ACC112 (cell line): Measurements from ENCODE around the gene CYP26C1.

Experiments used
- H2AFZ ChIP-seq: fragments of 200-600 bp; sonication (generic); one replicate; pipeline ENCODE4 v1.6.0; 2017; ENCODE audit warnings: antibody characterized with exemption, low read length; ENCODE audit not compliant: unreplicated experiment
- H3K27ac ChIP-seq: fragments of 200-600 bp; sonication (generic); 2 replicates; pipeline ENCODE4 v1.5.1; 2014; ENCODE audit warnings: low read depth, mild to moderate bottlenecking, antibody characterized with exemption, low read length, moderate library complexity
- H3K27me3 ChIP-seq: fragments of 200-600 bp; sonication (generic); 2 replicates; pipeline ENCODE4 v1.6.1; 2014; ENCODE audit warnings: mild to moderate bottlenecking, antibody characterized with exemption, low read length, moderate library complexity, mixed read lengths; ENCODE audit not compliant: insufficient read depth
- H3K36me3 ChIP-seq: fragments of 200-600 bp; sonication (generic); 2 replicates; pipeline ENCODE4 v1.6.1; 2016; ENCODE audit warnings: mild to moderate bottlenecking, antibody characterized with exemption, low read length, moderate library complexity, mixed read lengths; ENCODE audit not compliant: insufficient read depth
- H3K4me1 ChIP-seq: fragments of 200-600 bp; sonication (generic); one replicate; pipeline ENCODE4 v1.6.1; 2016; ENCODE audit warnings: low read length, mixed read lengths; ENCODE audit not compliant: insufficient read depth, unreplicated experiment, control insufficient read depth
- H3K4me3 ChIP-seq: fragments of 200-600 bp; sonication (generic); 2 replicates; pipeline ENCODE4 v1.5.1; 2014; ENCODE audit warnings: mild to moderate bottlenecking, low read depth, low read length
- H3K79me2 ChIP-seq: fragments of 200-600 bp; sonication (generic); one replicate; pipeline ENCODE4 v1.6.0; 2016; ENCODE audit warnings: low read length; ENCODE audit not compliant: control insufficient read depth, unreplicated experiment, insufficient read depth

The CYP26C1 gene

GRCh38 chr10:93080350-93081046 is 19.9 kb downstream of the CYP26C1 start:
- Histone ChIP-seq H2AFZ (peak overlapping the region; percentile 90), H3K36me3 (no peaks in the 10 kb centered on the region), H3K4me1 (peaks cover 4% of the 10 kb centered on the region), H3K4me3 (peak overlapping the region; percentile 51), H3K27ac (no peak overlapping the region), H3K27me3 (peaks cover 36% of the 10 kb centered on the region), H3K79me2 (no peaks in the 10 kb centered on the region)

- no peak overlapping the region for H2AFZ ChIP-seq
Observed at GRCh38 chr10:93081318-93081717, 20.7 kb downstream of the CYP26C1 start.

GRCh38 chr10:93081834-93082233 is 21.2 kb downstream of the CYP26C1 start:
- H3K4me1 ChIP-seq: peaks cover 4% of the 10 kb centered on the region
- H3K4me3 ChIP-seq: no peak overlapping the region
- no peak overlapping the region for H3K27ac ChIP-seq

More at GRCh38 chr10:93081318-93081717, 20.7 kb downstream of the CYP26C1 start:
- Histone ChIP-seq H3K27ac (no peak overlapping the region), H3K4me1 (peaks cover 4% of the 10 kb centered on the region), H3K4me3 (no peak overlapping the region), H3K79me2 (no peaks in the 10 kb centered on the region), H3K27me3 (peaks cover 36% of the 10 kb centered on the region), H3K36me3 (no peaks in the 10 kb centered on the region)

GRCh38 chr10:93083743-93084539 is 23.3 kb downstream of the CYP26C1 start:
- H3K79me2 ChIP-seq: no peaks in the 10 kb centered on the region
- no peak overlapping the region for H3K4me3 ChIP-seq
- peaks cover 4% of the 10 kb centered on the region for H3K4me1 ChIP-seq
- no peak overlapping the region for H2AFZ ChIP-seq
- H3K36me3 ChIP-seq: no peaks in the 10 kb centered on the region
- 0 out of 2 replicates have a peak, but pooled peaks cover 22% of the 10 kb centered on the region for H3K27me3 ChIP-seq
- no peak overlapping the region for H3K27ac ChIP-seq

More at GRCh38 chr10:93081834-93082233, 21.2 kb downstream of the CYP26C1 start:
- Histone ChIP-seq H2AFZ (no peak overlapping the region), H3K27me3 (peaks cover 36% of the 10 kb centered on the region), H3K79me2 (no peaks in the 10 kb centered on the region), H3K36me3 (no peaks in the 10 kb centered on the region)

GRCh38 chr10:93085272-93085859 is 24.8 kb downstream of the CYP26C1 start:
- Histone ChIP-seq H3K79me2 (no peaks in the 10 kb centered on the region), H3K27ac (no peak overlapping the region), H3K27me3 (0 out of 2 replicates have a peak, but pooled peaks cover 22% of the 10 kb centered on the region), H3K36me3 (no peaks in the 10 kb centered on the region), H3K4me3 (no peak overlapping the region), H2AFZ (no peak overlapping the region), H3K4me1 (no peaks in the 10 kb centered on the region)

- Histone ChIP-seq H3K4me1 (no peaks in the 10 kb centered on the region), H3K36me3 (no peaks in the 10 kb centered on the region), H2AFZ (no peak overlapping the region), H3K27me3 (0 out of 2 replicates have a peak, but pooled peaks cover 20% of the 10 kb centered on the region), H3K27ac (no peak overlapping the region), H3K4me3 (no peak overlapping the region), H3K79me2 (no peaks in the 10 kb centered on the region)
Observed at GRCh38 chr10:93086289-93086688, 25.7 kb downstream of the CYP26C1 start.

GRCh38 chr10:93087846-93088245 is 27.2 kb downstream of the CYP26C1 start:
- Histone ChIP-seq H3K27me3 (0 out of 2 replicates have a peak, but pooled peaks cover 14% of the 10 kb centered on the region), H2AFZ (no peak overlapping the region), H3K4me1 (no peaks in the 10 kb centered on the region), H3K4me3 (no peak overlapping the region), H3K36me3 (no peaks in the 10 kb centered on the region), H3K27ac (no peak overlapping the region), H3K79me2 (no peaks in the 10 kb centered on the region)

- Histone ChIP-seq H3K36me3 (no peaks in the 10 kb centered on the region), H3K27ac (no peak overlapping the region), H3K4me1 (no peaks in the 10 kb centered on the region), H2AFZ (no peak overlapping the region), H3K27me3 (0 out of 2 replicates have a peak, but pooled peaks cover 14% of the 10 kb centered on the region), H3K79me2 (no peaks in the 10 kb centered on the region), H3K4me3 (no peak overlapping the region)
Observed at GRCh38 chr10:93088466-93088865, 27.9 kb downstream of the CYP26C1 start.

- 0 out of 2 replicates have a peak, but pooled peaks cover 12% of the 10 kb centered on the region for H3K27me3 ChIP-seq
- H3K79me2 ChIP-seq: no peaks in the 10 kb centered on the region
- no peak overlapping the region for H3K4me3 ChIP-seq
- no peak overlapping the region for H3K27ac ChIP-seq
- no peaks in the 10 kb centered on the region for H3K36me3 ChIP-seq
- no peak overlapping the region for H2AFZ ChIP-seq
- H3K4me1 ChIP-seq: no peaks in the 10 kb centered on the region
Observed at GRCh38 chr10:93090619-93091018, 30.0 kb downstream of the CYP26C1 start.

GRCh38 chr10:93091960-93092359 is 31.4 kb downstream of the CYP26C1 start:
- Histone ChIP-seq H2AFZ (no peak overlapping the region), H3K79me2 (no peaks in the 10 kb centered on the region), H3K27me3 (no peaks in the 10 kb centered on the region), H3K4me3 (no peak overlapping the region), H3K4me1 (no peaks in the 10 kb centered on the region), H3K36me3 (no peaks in the 10 kb centered on the region), H3K27ac (no peak overlapping the region)
